ENCODE data around the gene CCL2.

Gene CCL2

DNA sequence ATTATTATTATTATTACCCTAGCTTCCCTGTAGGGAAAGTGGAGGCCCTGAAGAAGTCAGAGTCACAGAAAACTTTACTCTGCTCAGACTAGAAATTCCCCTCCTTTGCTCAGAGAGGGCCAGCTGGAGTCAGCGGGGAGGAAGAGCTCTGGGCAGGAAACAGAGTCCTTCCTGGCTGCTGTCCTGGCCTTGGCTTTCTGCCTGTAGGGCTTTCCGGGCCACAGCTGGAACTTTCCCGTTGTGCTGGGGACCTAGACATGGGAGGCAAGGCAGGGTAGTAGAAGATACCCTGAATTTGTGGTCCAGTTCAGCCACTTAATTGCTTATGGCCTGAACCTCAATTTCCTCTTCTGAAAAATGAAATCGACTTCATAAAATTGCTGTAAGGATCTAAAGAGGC, 14.0 kb upstream of the CCL2 start:
- DNase-seq (ENCODE audit: low read depth), result no peak

DNA sequence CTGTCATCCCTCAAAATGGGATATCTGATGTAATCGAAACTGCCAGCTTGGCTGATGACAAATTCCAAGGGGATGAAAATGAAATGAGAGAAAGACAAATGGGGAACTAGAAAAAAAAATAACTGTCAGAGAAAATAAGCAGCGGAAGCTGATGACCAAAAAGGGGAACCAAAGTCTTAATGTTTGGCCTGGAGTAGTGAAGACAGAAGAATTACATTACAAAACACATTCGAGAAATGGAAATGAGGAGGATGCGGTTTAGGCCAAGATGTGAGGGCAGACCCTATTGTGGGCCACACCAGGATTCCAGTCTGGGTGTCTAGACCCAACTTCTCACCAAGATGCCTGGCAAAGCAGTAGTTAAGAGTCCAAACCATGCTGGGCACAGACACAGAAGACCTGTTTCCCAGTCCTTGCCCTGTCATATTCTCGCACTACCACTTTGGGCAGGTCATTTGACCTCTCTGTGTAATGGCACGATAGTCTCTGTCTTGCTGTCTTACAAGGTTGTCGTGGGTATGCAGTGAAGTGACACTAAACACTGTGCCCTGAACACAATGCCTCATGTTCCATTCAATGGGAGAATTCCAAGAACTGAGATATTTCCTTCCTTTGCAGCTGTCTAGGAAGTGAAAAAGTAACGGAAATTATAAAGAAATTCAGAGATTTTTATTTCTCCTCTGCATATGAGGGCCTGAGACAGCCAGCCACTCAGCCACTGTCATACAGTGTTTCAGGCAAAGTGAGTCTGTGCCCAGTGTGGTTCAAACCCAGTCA, 12.3 kb upstream of the CCL2 start:
- DNase-seq (ENCODE audit: low read depth), result no peak

DNA sequence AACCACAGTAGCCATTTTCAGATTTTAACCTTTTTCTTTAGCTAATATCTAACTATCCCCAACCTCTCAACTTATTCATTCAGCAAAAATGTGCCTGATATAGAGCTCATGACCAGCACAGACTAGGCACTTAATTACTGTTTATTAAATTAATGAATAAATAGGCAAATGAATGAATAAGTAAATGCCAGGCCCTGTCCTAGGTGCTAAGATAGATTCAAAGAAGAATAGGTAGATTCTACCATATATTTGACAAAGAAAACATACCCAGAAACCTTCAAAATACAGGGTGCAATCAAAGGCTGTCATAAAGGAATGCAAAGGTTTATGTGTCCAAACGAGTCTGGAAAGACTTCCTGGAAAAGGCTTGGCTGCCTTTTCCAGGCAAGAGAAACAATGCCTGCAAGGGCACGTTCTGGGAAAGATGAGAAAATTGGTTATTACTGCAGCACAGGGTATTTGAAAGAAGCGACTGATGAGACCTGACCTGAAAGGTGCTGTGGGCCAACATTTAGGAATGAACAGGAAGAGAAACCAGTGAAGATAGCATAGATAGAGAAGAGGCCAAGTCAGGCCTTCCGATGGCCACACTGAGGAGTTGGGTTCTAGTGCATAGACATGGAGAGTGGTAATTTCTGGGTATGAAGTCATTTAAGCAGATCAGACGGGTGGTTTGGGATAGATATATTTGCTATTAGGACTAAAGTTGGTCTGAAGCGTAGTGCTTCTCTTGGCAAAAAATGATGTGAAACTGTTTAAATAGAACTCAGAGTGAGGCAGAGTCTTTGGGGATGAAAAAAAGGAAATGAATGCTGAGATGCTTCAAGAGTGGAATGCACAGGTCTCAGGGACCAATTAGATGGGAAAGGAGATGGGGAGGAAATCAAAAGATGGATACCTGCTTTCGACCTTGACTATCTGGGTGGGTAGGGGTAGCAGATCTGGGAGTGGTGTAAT, 11.4 kb upstream of the CCL2 start:
- no peak for DNase-seq (ENCODE audit: low read depth)

DNA sequence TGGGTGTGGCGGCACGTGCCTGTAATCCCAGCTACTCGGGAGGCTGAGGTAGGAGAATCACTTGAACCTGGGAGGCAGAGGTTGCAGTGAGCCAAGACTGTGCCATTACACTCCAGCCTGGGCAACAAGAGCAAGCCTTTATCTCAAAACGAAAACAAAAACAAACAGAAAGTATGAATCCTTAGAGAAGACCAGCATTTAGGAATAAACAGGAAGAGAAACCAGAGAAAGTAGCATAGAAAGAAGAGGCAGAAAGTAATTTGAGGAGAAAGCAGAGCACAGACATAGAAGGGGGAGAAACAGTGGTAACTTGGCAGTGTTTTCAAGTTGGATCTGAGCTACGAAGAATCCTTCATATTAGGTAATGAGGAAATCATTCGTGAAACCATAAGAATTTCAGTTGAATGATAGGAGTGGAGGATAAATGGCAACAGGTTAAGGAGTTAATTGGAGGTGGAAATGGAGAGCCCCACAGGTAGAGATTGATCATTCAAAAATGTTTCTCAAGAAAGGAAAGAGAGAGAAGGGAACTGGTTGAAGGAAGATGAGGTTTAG, 9.7 kb upstream of the CCL2 start:
- no peak for DNase-seq (ENCODE audit: low read depth)

DNA sequence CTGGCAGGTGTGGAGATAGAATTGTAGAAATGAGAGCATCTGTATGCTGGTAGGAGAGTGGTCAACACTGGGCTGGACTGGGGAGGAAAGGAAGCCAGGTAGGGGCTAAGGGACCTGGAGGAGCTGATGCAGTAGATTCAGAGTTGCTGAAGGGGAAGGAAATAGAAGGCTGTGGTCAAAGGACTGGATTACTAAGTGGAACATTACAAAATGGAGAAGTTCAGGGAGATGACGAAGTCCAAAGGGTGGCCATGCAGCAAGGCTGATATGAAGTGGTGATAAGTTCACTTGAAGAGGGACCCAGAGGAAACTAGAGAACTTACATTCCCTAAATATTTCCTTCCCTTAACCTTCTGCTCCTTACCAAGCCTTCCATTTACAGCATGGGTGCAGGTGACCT, 8.6 kb upstream of the CCL2 start:
- no peak for DNase-seq (ENCODE audit: low read depth)

DNA sequence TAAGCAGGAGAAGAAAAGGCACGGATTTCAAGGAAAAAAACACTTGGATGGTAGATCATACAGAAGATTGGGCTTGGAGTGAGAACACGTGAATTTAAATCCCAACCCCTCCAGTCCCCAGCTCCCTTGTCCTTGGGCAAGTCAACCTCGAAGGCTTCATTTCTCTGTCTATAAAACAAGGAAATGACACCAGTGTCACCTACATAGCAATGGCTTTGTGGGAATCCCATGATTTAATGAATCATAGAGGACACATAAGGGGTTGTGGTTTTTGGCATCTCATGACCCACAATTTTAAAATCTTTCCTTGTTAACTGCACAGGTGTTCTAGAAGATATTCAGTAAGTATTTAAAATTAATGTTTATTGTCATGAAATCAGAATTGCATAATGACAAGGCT, 8.2 kb upstream of the CCL2 start:
- no peak for DNase-seq (ENCODE audit: low read depth)

DNA sequence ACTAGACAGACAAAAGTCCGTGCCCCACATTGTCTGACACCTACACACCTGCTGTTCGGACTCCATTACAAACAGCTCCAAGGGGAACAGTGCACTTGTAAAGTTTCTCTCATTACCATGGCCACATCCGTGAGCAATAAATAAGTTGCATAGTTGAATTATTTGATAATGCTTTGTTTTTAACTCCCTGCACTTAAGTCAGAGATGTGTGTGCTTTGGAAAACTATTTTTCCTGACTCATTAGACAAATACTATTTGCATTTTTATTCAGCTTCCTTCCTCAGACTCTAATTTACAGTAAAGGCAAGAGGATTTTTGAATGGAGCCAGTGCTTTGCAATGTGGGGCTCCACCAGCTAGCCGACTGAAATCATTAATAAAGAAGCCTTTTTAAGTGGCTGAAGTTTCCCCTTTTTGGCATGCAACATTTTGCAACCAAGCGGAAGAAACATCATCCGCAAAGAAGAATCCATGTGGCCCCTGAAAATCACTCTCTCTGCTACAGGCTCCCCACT, 6.5 kb upstream of the CCL2 start:
- no peak for DNase-seq (ENCODE audit: low read depth)

DNA sequence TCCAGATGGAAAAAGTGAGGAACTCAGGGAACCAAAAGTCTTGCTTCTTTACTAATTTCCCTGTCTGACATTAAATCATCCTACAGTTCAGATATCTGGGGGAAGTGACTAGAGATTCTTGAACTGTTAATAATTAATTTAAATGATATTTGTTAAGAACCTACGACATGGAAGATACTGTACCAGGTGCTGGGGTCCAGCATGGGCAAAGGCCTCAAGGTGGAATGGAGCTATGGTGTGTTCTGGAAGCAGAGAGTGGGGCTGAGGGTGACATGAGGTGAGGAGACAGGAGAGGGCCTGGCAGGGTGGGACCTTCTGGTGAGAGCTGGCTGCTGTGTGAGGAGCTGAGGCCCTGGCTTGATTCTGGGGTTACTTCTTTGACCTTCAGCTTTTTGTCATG, 6.0 kb upstream of the CCL2 start:
- DNase-seq (ENCODE audit: low read depth), result no peak

DNA sequence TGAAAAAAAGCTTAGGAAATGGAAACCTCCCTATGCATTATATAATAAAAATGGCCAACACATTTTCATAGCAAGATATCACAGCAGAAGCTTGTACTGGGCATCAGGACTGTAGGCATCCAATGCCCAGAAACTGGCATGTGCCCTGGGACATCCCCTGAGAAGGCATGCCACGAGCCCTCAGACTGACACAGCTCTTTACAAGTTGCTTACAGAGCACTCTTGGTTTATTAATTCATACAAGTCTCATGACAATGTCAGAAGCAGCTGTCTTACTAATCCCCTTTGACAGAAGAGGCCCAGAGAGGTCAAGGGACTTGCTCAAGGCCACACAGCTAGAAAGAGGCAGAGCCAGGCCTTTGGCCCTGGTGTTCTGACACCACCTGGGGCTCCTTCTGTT, 5.6 kb upstream of the CCL2 start:
- no peak for DNase-seq (ENCODE audit: low read depth)

DNA sequence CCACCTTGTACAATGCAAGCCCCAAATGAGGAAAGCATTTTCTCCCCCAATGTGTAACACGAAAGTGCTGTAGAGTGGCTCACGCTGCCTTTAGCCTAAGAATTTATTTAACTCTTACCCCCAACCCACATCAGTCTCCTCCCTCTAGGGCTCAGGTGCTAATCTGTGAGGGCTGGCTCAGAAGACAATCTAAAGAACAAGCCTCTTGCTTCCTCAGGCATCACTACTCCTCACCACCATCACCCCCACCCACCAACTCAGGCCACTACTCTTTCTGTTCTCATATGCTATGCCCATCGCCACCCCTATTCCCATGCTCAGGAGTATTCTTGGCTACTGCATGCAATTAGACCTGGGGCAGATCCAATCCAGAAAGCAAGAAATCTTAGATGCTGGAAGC, 3.9 kb upstream of the CCL2 start:
- DNase-seq (ENCODE audit: low read depth), result no peak

DNA sequence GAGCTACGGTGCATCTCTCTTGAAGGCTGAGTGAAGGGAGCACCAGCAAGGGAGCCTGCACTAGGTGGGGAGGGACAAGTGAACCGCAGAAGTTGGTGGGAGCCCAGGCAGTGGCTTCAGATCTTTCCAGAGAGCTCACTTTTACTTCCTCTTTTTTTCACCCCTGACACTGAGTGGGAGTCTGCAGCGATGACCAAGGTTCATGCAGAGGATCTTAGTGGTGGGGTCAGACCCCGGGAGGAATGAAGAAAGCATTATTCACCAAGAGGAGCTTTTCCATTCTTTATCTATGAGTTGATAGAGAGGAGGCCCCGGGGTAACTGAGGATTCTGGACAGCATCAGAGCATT, 3.0 kb upstream of the CCL2 start:
- DNase-seq (ENCODE audit: low read depth), result no peak

DNA sequence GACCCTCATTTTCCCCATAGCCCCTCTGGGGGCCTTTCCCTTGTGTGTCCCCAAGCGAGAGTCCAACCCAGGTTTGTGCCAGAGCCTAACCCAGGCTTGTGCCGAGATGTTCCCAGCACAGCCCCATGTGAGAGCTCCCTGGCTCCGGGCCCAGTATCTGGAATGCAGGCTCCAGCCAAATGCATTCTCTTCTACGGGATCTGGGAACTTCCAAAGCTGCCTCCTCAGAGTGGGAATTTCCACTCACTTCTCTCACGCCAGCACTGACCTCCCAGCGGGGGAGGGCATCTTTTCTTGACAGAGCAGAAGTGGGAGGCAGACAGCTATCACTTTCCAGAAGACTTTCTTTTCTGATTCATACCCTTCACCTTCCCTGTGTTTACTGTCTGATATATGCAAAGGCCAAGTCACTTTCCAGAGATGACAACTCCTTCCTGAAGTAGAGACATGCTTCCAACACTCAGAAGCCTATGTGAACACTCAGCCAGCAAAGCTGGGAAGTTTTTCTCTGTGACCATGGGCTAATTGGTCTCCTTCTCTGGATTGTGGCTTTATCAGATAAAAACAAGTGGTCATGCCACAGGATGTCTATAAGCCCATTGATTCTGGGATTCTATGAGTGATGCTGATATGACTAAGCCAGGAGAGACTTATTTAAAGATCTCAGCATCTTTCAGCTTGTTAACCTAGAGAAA, 2.5 kb upstream of the CCL2 start:
- no peak for DNase-seq (ENCODE audit: low read depth)

DNA sequence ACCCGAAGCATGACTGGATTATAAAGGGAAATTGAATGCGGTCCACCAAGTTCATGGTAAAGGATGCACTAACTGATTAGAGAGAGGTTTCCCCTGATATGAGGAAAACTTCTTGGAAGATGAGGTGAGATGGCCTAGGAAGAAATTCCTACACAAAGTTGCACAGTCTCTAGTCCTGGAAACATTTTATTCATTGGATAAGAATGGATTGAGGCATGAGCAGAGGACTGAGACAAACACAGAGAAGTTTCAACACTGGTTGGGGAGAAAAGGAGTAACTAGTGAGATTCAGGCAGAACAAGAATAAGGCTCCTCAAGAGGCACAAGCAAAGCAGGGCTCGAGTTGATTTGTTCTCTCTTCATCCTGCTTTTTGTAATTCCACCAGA, 2.0 kb upstream of the CCL2 start:
- no peak for DNase-seq (ENCODE audit: low read depth)

DNA sequence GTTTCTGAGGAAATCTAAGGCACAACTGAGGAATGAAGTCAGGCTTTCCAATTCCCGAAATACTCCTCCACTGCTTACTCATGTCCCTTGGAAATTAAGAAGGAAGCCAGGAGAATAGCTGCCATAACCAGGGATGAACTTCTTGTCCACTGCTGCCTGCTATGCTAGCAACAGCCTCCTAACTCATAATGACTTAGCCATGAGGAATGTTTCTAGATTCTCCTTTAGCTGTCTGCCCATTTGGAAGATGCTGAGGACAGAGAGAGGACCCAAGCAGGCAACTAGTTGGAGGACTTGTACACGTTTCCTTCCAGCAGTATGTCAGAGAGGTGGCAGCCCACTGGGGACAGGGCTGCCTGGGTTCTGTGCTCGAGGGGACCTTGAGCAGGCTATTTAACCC, 939 bp upstream of the CCL2 start:
- DNase-seq (ENCODE audit: low read depth), result no peak

DNA sequence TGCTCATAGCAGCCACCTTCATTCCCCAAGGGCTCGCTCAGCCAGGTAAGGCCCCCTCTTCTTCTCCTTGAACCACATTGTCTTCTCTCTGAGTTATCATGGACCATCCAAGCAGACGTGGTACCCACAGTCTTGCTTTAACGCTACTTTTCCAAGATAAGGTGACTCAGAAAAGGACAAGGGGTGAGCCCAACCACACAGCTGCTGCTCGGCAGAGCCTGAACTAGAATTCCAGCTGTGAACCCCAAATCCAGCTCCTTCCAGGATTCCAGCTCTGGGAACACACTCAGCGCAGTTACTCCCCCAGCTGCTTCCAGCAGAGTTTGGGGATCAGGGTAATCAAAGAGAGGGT, 272 bp downstream of the CCL2 start:
- no peak for DNase-seq (ENCODE audit: low read depth)

DNA sequence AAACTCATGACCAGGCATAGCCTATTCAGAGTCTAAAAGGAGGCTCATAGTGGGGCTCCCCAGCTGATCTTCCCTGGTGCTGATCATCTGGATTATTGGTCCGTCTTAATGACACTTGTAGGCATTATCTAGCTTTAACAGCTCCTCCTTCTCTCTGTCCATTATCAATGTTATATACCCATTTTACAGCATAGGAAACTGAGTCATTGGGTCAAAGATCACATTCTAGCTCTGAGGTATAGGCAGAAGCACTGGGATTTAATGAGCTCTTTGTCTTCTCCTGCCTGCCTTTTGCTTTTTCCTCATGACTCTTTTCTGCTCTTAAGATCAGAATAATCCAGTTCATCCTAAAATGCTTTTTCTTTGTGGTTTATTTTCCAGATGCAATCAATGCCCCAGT, 756 bp downstream of the CCL2 start:
- no peak for DNase-seq (ENCODE audit: low read depth)

DNA sequence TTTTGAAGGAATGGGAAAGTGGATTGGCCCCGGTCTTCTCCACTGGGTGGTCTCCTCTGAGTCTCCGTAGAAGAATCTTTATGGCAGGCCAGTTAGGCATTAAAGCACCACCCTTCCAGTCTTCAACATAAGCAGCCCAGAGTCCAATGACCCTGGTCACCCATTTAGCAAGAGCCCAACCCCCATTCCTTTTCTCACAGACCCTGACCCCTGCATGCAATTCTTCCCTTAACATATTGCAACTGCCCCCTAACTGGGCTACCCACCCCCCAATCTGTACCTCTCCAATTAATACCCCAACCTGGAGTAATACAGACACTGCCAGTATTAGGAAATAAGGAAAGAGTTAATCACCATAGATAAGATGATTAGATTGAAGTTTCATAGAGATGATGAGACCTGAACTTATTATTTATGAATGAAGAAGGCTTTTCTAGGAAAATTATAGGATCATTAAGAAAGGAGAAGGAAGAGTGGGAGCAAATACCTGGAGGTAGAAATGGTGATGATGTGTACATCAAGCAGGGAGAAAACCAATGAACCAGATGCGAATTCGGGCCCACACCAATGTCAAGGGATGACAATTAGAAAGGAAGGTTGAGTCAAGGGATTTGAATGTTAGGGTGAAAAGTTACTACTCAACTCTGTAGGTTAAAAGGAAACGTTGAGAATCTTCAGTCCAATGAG, 2.4 kb downstream of the CCL2 start:
- DNase-seq (ENCODE audit: low read depth), result no peak

DNA sequence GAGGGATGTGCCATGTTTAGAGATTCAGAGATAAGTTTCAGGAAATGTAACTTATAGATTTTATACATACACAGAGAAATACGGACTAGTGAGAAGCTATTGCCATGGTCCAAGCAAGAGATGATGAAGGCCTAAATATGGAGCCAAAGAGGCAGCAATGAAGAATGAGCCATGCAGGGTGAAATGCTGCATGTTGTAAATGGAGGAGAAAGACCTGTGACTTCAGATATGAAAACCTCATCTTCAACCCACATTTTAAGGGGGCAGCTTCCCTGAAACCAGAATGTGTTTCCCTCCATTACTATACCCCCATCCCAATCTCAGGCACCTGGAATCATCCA, 2.9 kb downstream of the CCL2 start:
- DNase-seq (ENCODE audit: low read depth), result no peak

DNA sequence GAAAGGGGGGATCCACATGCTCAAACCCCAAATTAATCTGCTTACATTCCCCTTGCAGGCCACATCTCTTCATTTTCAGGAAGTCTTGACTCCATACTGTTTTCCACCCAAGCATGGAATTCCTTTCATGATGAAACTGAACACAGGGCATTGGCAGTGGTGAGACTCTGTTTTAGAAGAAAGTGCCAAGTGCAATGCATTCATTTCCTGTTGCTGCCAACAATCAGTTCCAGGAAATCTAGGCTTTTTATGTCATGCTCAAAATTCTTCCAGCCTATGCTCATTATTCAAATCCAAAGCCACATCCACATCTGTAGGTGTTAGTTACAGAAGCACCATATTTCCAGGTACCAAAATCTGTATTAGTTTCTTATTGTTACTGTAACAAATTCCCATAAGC, 4.1 kb downstream of the CCL2 start:
- no peak for DNase-seq (ENCODE audit: low read depth)

DNA sequence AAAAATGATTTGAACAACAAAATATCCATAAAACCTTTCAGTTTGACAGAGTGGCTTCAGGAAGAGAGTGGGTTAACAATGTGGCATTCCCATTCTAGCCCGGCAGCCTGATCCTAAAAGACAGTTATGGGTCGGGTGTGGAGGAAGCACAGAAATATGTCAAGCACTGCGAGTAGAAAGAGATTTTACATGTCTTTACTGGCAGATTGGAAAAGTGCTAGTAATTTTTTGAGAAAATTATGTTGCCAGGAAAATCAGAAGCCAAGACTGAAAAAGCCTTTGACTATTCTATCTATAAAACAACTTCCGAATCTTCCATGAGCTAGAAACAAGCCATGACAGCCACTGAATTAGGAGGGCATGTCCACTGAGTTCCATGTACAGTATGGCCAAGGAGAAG, 5.8 kb downstream of the CCL2 start:
- no peak for DNase-seq (ENCODE audit: low read depth)

DNA sequence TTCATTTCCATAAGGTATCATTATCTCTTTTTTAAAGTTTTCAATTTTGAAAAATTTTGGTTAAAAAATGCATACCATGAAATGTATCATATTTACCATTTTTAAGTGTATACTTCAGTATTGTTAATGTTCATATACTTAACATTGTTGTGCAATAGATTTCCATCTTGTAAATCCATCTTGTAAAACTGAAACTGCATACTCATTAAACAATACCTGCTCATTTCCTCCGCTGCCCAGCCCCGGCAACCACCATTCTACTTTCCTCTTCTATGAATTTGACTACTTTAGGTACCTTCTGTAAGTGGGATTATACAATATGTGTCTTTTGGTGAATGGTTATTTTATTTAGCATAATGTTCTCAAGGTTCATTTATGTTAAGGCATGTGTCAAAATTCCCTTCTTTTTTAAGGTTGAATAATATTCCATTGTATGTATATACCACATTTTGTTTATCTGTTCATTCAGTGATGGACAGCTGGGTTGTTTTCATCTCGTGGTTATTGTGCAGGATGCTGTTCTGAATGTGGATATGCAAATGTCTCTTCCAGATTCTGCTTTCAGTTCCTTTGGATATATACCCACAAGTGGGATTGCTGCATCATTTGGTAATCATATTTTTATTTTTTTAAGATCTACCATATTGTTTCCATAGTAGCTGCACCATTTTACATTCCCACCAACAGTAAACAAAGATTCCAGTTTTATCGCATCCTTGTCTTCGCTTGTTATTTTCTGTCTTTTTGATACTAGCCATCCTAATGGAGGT, 6.7 kb downstream of the CCL2 start:
- no peak for DNase-seq (ENCODE audit: low read depth)

Data from stimulated activated CD8-positive, alpha-beta memory T cell treated with anti-CD3 and anti-CD28 coated beads, Interleukin-15, amount 100 ng/mL, for 24 hours (primary cell).